HCT116 (cell line): ENCODE results near the gene CPZ. TPM values are rescaled to one million over a fixed set of nuclear protein-coding genes. Genes with fewer than 3 reads are reported as not detected.

ENCODE experiments used
- ATAC-seq: fragments of 200-7000 bp; cut with Tn5 transposase; 2 replicates; pipeline ENCODE4 v1.9.1; 2020; ENCODE audit warnings: mild to moderate bottlenecking, moderate library complexity
- BruUV-seq: library from RNA; stranded (reverse); fragments of 400-500 nt; replicated peaks from 2 replicates; lab custom pipeline; 2021; lab: Mats Ljungman, UMichigan
- CTCF ChIA-PET: fragments of 300-600 bp; sonication (Branson Sonifier 250); formaldehyde crosslinking; loops from one replicate; lab custom pipeline; 2021; ENCODE audit warnings: antibody characterized with exemption; lab: Charles Lee
- POLR2A ChIA-PET: fragments of 300-600, 350-600 bp; sonication (Branson Sonifier 250); formaldehyde crosslinking; loops from one replicate; lab custom pipeline; 2021; ENCODE audit warnings: antibody characterized with exemption; lab: Charles Lee
- RAD21 ChIA-PET, 2 experiments: fragments of 300-600 bp; sonication (Branson Sonifier 250); formaldehyde crosslinking; loops; one replicate each; lab custom pipeline; 2023; ENCODE audit warnings: low total read pairs in 2 of 2; ENCODE audit not compliant: uncharacterized antibody in 2 of 2, unreplicated experiment in 2 of 2, low non-redundant PET in 1 of 2; lab: Charles Lee
- DNase-seq: peaks from one replicate; pipeline ENCODE4 v3.0.0-alpha.2; 2010; ENCODE audit warnings: low read depth, low spot score
- H2AFZ ChIP-seq: fragments of 200-600 bp; shearing (Covaris generic), sonication (generic); 2 replicates; pipeline ENCODE4 v1.6.1; 2017; ENCODE audit warnings: low read depth, mixed run types, mixed read lengths, antibody characterized with exemption, low read length; ENCODE audit not compliant: poor library complexity, severe bottlenecking
- H3K27ac ChIP-seq: 2 replicates; pipeline ENCODE4 v1.5.1; 2012; ENCODE audit warnings: low read depth, low read length
- H3K27me3 ChIP-seq: fragments of 200-600 bp; sonication (generic); 2 replicates; pipeline ENCODE4 v1.6.1; 2016; ENCODE audit warnings: mixed run types, low read length, mixed read lengths; ENCODE audit not compliant: insufficient read depth
- H3K36me3 ChIP-seq, 2 experiments: fragments of 200-500 bp in 1 of 2; fragments of 200-600 bp in 1 of 2; sonication (Bioruptor generic) in 1 of 2; sonication (generic) in 1 of 2; 2 replicates each; pipeline versions ENCODE4 v1.5.1 to v1.6.1; 2014 to 2016; ENCODE audit warnings: low read length in 2 of 2, inconsistent platforms in 1 of 2, mixed read lengths in 1 of 2, mixed run types in 1 of 2; ENCODE audit not compliant: insufficient read depth in 2 of 2, control insufficient read depth in 1 of 2
- H3K4me1 ChIP-seq, 2 experiments: fragments of 200-600 bp in 1 of 2; sonication (generic) in 1 of 2; 2 replicates each; pipeline versions ENCODE4 v1.5.1 to v1.6.1; 2012 to 2017; ENCODE audit warnings: low read length in 2 of 2, inconsistent platforms in 1 of 2, mild to moderate bottlenecking in 1 of 2, mixed read lengths in 1 of 2, mixed run types in 1 of 2, moderate library complexity in 1 of 2; ENCODE audit not compliant: insufficient read depth in 2 of 2, control insufficient read depth in 1 of 2
- H3K4me2 ChIP-seq: fragments of 200-600 bp; sonication (generic); 2 replicates; pipeline ENCODE4 v1.6.1; 2017; ENCODE audit warnings: mixed run types, low read length, mixed read lengths
- H3K4me3 ChIP-seq, 2 experiments: fragments of 200-600 bp in 1 of 2; sonication (generic) in 1 of 2; replicated peaks in 1 of 2; 2 replicates each; pipeline ENCODE4 v1.5.1; 2011 to 2016; ENCODE audit warnings: low read length in 2 of 2, control low read depth in 1 of 2, low read depth in 1 of 2, mild to moderate bottlenecking in 1 of 2, mixed read lengths in 1 of 2, mixed run types in 1 of 2
- H3K79me2 ChIP-seq: fragments of 200-600 bp; sonication (generic); 2 replicates; pipeline ENCODE4 v1.6.1; 2017; ENCODE audit warnings: mild to moderate bottlenecking, mixed run types, low read length, moderate library complexity, mixed read lengths; ENCODE audit not compliant: insufficient read depth
- H3K9ac ChIP-seq: fragments of 200-600 bp; sonication (generic); 2 replicates; pipeline ENCODE4 v1.6.1; 2016; ENCODE audit warnings: low read length, mixed read lengths
- H3K9me2 ChIP-seq: fragments of 200-600 bp; sonication (generic), shearing (Covaris generic); 2 replicates; pipeline ENCODE4 v1.6.1; 2017; ENCODE audit warnings: mixed run types, mild to moderate bottlenecking, moderate library complexity; ENCODE audit not compliant: insufficient read depth
- H3K9me3 ChIP-seq, 2 experiments: fragments of 200-500 bp in 1 of 2; fragments of 200-600 bp in 1 of 2; sonication (Bioruptor generic) in 1 of 2; sonication (generic) in 1 of 2; 2 replicates each; pipeline ENCODE4 v1.6.1; 2014 to 2017; ENCODE audit warnings: low read length in 2 of 2, mixed read lengths in 2 of 2, inconsistent platforms in 1 of 2, low read depth in 1 of 2, mild to moderate bottlenecking in 1 of 2, mixed run types in 1 of 2, moderate library complexity in 1 of 2; ENCODE audit not compliant: control insufficient read depth in 1 of 2, insufficient read depth in 1 of 2
- H4K20me1 ChIP-seq: fragments of 200-600 bp; sonication (generic), shearing (Covaris generic); 2 replicates; pipeline ENCODE4 v1.6.1; 2017; ENCODE audit warnings: mixed run types, mild to moderate bottlenecking, moderate library complexity; ENCODE audit not compliant: insufficient read depth
- CBX3 ChIP-seq: IDR thresholded peaks from 2 replicates; pipeline ENCODE4 v1.6.1; 2012; ENCODE audit warnings: low read depth
- CEBPB ChIP-seq: IDR thresholded peaks from 2 replicates; pipeline ENCODE4 v1.6.1; 2012; ENCODE audit warnings: low read depth
- EGR1 ChIP-seq: IDR thresholded peaks from 2 replicates; pipeline ENCODE4 v1.6.1; 2012; ENCODE audit warnings: low read depth
- ELF1 ChIP-seq: IDR thresholded peaks from 2 replicates; pipeline ENCODE4 v1.6.1; 2012; ENCODE audit warnings: low read depth, borderline replicate concordance
- EZH2 ChIP-seq: fragments of 200-600 bp; sonication (generic); IDR thresholded peaks from 2 replicates; pipeline ENCODE4 v1.6.1; 2017; ENCODE audit warnings: antibody characterized with exemption, mixed run types
- EZH2phosphoT487 ChIP-seq: fragments of 200-600 bp; IDR thresholded peaks from 2 replicates; pipeline ENCODE4 v1.6.1; 2018; ENCODE audit warnings: antibody characterized with exemption, borderline replicate concordance
- POLR2A ChIP-seq: IDR thresholded peaks from 2 replicates; pipeline ENCODE4 v1.7.0; 2011; ENCODE audit warnings: borderline replicate concordance; ENCODE audit not compliant: insufficient read depth, insufficient read length; ENCODE audit errors: extremely low read depth
- POLR2AphosphoS5 ChIP-seq: IDR thresholded peaks from 2 replicates; pipeline ENCODE4 v1.6.1; 2011; ENCODE audit warnings: mild to moderate bottlenecking, low read depth, low read length, moderate library complexity
- SRF ChIP-seq: IDR thresholded peaks from 2 replicates; pipeline ENCODE4 v1.6.1; 2012; ENCODE audit warnings: low read depth
- ZFX ChIP-seq: fragments of 450-650 bp; IDR thresholded peaks from 2 replicates; pipeline ENCODE4 v1.6.1; 2017
- intact Hi-C: fragments of 100-400 bp; cut with micrococcal nuclease; formaldehyde crosslinking; loops from 2 replicates; pipeline ENCODE4 v1.10.0; 2022
- total RNA-seq: library from RNA; stranded (reverse); gene quantifications from one replicate; pipeline ENCODE4 v1.2.1, GENCODE V29; 2021; ENCODE audit not compliant: unreplicated experiment
- TF ChIP-seq, protein P1 (sequence below): IDR thresholded peaks from 2 replicates; pipeline ENCODE4 v1.6.1; 2011; ENCODE audit warnings: mild to moderate bottlenecking, low read length, moderate library complexity; ENCODE audit not compliant: insufficient replicate concordance; ENCODE audit errors: extremely low read depth
- TF ChIP-seq, protein P2 (sequence below): IDR thresholded peaks from 2 replicates; pipeline ENCODE4 v1.6.1; 2012; ENCODE audit warnings: low read depth

The CPZ gene
- total RNA-seq, 1 experiment from 2014 or later, result not detected

DNA sequence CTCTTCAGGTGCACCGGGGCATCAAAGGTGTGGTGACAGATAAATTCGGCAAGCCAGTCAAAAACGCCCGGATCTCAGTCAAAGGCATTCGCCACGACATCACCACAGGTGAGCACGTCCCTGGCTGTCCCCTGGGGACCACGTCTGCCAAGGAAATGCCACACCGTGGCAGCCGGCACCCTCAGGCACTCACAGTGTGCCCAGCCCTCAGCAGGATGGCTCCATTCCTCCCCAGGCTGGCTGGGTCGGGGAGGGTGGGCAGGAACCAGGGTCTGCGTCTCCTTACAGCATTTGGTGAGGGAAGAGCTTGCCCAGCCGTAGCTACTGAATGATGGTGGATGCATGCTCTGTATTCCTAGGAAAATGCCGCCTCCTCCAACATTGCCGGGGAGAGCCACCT lies 25.9 kb downstream of the CPZ start:
- H3K9ac ChIP-seq, result no peak overlapping the region
- no peak for ATAC-seq
- no peak overlapping the region for H3K4me2 ChIP-seq
- H3K9me3 ChIP-seq, result no peaks in the 10 kb centered on the region
- no peak overlapping the region for H2AFZ ChIP-seq
- H3K27ac ChIP-seq, result no peak overlapping the region
- POLR2A ChIA-PET, result no interaction called here
- no peak for TF ChIP-seq EGR1
- TF ChIP-seq CBX3, result no peak
- TF ChIP-seq, protein P1, sequence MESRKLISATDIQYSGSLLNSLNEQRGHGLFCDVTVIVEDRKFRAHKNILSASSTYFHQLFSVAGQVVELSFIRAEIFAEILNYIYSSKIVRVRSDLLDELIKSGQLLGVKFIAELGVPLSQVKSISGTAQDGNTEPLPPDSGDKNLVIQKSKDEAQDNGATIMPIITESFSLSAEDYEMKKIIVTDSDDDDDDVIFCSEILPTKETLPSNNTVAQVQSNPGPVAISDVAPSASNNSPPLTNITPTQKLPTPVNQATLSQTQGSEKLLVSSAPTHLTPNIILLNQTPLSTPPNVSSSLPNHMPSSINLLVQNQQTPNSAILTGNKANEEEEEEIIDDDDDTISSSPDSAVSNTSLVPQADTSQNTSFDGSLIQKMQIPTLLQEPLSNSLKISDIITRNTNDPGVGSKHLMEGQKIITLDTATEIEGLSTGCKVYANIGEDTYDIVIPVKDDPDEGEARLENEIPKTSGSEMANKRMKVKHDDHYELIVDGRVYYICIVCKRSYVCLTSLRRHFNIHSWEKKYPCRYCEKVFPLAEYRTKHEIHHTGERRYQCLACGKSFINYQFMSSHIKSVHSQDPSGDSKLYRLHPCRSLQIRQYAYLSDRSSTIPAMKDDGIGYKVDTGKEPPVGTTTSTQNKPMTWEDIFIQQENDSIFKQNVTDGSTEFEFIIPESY, result no peak
- TF ChIP-seq, protein P2, sequence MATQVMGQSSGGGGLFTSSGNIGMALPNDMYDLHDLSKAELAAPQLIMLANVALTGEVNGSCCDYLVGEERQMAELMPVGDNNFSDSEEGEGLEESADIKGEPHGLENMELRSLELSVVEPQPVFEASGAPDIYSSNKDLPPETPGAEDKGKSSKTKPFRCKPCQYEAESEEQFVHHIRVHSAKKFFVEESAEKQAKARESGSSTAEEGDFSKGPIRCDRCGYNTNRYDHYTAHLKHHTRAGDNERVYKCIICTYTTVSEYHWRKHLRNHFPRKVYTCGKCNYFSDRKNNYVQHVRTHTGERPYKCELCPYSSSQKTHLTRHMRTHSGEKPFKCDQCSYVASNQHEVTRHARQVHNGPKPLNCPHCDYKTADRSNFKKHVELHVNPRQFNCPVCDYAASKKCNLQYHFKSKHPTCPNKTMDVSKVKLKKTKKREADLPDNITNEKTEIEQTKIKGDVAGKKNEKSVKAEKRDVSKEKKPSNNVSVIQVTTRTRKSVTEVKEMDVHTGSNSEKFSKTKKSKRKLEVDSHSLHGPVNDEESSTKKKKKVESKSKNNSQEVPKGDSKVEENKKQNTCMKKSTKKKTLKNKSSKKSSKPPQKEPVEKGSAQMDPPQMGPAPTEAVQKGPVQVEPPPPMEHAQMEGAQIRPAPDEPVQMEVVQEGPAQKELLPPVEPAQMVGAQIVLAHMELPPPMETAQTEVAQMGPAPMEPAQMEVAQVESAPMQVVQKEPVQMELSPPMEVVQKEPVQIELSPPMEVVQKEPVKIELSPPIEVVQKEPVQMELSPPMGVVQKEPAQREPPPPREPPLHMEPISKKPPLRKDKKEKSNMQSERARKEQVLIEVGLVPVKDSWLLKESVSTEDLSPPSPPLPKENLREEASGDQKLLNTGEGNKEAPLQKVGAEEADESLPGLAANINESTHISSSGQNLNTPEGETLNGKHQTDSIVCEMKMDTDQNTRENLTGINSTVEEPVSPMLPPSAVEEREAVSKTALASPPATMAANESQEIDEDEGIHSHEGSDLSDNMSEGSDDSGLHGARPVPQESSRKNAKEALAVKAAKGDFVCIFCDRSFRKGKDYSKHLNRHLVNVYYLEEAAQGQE, result no peak
- TF ChIP-seq POLR2A, result no peak
- no peak for TF ChIP-seq CEBPB
- TF ChIP-seq SRF, result no peak
- no peak for TF ChIP-seq ELF1
- TF ChIP-seq ZFX, result no peak
- no peak for TF ChIP-seq EZH2
- TF ChIP-seq POLR2AphosphoS5, result no peak
- no peak for TF ChIP-seq EZH2phosphoT487
- TF ChIP-seq, all 23 proteins: peak for 0
- Histone ChIP-seq H3K9me2 (no peaks in the 10 kb centered on the region), H3K27me3 (no peaks in the 10 kb centered on the region), H3K79me2 (no peaks in the 10 kb centered on the region), H4K20me1 (no peaks in the 10 kb centered on the region), H3K4me1 (no peaks in the 10 kb centered on the region), H3K36me3 (no peaks in the 10 kb centered on the region), H3K4me3 (no peak overlapping the region)
- intact Hi-C loops, result no loop called here
- no TSS peak for BruUV-seq
- DNase-seq, result no peak
- ChIA-PET RAD21 (no interaction called here), CTCF (no interaction called here)
